Upper lobe of left lung (tissue), 6 donors: ENCODE data around the gene ARID1B. TPM values are rescaled to one million over a fixed set of nuclear protein-coding genes. Genes with fewer than 3 reads are reported as not detected.

Experiments used
- ATAC-seq, 2 donors: fragments of 200-7000 bp; cut with Tn5 transposase; one replicate each; pipeline ENCODE4 v1.9.1; 2022; ENCODE audit warnings: mild to moderate bottlenecking in 2 of 2, moderate library complexity in 2 of 2; ENCODE audit not compliant: low FRiP score in 2 of 2
- DNase-seq, 2 donors: peaks; one replicate each; pipeline ENCODE4 v3.0.0-alpha.2; 2019 to 2020
- H3K27ac ChIP-seq, 4 donors: fragments of 200-600 bp; sonication (generic); one replicate each; pipeline ENCODE4 v1.5.1; 2016 to 2019
- H3K27me3 ChIP-seq, 4 donors: fragments of 200-600 bp; sonication (generic); one replicate each; pipeline ENCODE4 v1.5.1; 2017 to 2019
- H3K36me3 ChIP-seq, 4 donors: fragments of 200-600 bp; sonication (generic); one replicate each; pipeline ENCODE4 v1.5.1; 2016 to 2019
- H3K4me1 ChIP-seq, 4 donors: fragments of 200-600 bp; sonication (generic); one replicate each; pipeline ENCODE4 v1.5.1; 2018 to 2019
- H3K4me3 ChIP-seq, 4 donors: fragments of 200-600 bp; sonication (generic); one replicate each; pipeline ENCODE4 v1.5.1; 2017 to 2019; ENCODE audit warnings: mild to moderate bottlenecking in 2 of 4, moderate library complexity in 1 of 4
- H3K9me3 ChIP-seq, 4 donors: fragments of 200-600 bp; sonication (generic); one replicate each; pipeline ENCODE4 v1.5.1; 2018 to 2019
- EP300 ChIP-seq, 4 donors: sonication (generic); formaldehyde crosslinking; IDR thresholded peaks; one replicate each; pipeline ENCODE4 v1.5.1; 2017; ENCODE audit warnings: antibody characterized with exemption in 4 of 4, control low read depth in 2 of 4
- POLR2A ChIP-seq, 4 donors: fragments of 450-650 bp; IDR thresholded peaks; one replicate each; pipeline ENCODE4 v1.5.1; 2016 to 2017; ENCODE audit warnings: antibody characterized with exemption in 4 of 4, mild to moderate bottlenecking in 2 of 4
- POLR2AphosphoS5 ChIP-seq, 2 donors: sonication (generic); formaldehyde crosslinking; IDR thresholded peaks; one replicate each; pipeline ENCODE4 v1.5.1; 2017; ENCODE audit warnings: antibody characterized with exemption in 2 of 2
- WGBS, 2 donors: methylation state at CpG; one replicate each; pipeline ENCODE4 v1.1.5; 2017 to 2018; 5-methylcytosine and 5-hydroxymethylcytosine counted together
- total RNA-seq, 6 donors: library from RNA; depleted of rRNA in 4 of 6; stranded (reverse); fragments of >200 nt in 4 of 6; gene quantifications; one replicate each; pipeline versions ENCODE4 v1.1.0 to v1.2.1, GENCODE V29; 2016 to 2021
- TF ChIP-seq, protein P1 (sequence below), 6 experiments: fragments of 450-650 bp in 4 of 6; fragments of 200-600 bp in 2 of 6; sonication (generic) in 2 of 6; IDR thresholded peaks; one replicate each; pipeline ENCODE4 v1.5.1; 2016 to 2019; ENCODE audit warnings: antibody characterized with exemption in 6 of 6
- donor health status: DM: no; HTN: no; CAD: no; lungs with moderate emphysema.
- donor health status: DM: no; HTN: yes; CAD: no; lungs with severe emphysema.

ARID1B gene
- total RNA-seq, 6 donors from 2014 or later = 66.4 to 168 (median 109) TPM

DNA sequence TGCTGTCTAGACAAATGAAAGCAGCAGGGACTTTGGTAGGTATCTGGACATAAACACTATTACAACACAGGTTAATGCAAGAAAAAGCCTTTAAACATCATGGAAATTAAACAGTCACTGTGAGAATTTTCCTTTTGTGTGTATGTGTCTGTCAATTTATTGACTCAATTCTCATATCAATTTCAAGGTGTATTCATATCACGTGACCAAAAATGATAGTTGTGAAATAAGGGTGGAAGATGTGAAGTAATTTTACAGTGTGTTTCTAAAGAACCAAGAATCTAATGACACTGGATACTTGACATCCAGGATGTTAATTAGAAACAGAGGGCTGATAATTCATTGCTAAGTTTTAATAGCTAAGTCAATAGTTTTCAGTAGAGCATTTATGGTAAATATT, 302.1 kb downstream of the ARID1B start:
- Histone ChIP-seq H3K27ac (no peak overlapping the region), H3K36me3 (peaks cover 0 to under 1% (median 0%) of the 10 kb centered on the region in 4 donors), H3K4me1 (peaks cover 0 to 17% (median 7%) of the 10 kb centered on the region in 4 donors), H3K4me3 (no peak overlapping the region), H3K9me3 (no peaks in the 10 kb centered on the region), H3K27me3 (no peaks in the 10 kb centered on the region)
- no peak for DNase-seq
- TF ChIP-seq, protein P1, sequence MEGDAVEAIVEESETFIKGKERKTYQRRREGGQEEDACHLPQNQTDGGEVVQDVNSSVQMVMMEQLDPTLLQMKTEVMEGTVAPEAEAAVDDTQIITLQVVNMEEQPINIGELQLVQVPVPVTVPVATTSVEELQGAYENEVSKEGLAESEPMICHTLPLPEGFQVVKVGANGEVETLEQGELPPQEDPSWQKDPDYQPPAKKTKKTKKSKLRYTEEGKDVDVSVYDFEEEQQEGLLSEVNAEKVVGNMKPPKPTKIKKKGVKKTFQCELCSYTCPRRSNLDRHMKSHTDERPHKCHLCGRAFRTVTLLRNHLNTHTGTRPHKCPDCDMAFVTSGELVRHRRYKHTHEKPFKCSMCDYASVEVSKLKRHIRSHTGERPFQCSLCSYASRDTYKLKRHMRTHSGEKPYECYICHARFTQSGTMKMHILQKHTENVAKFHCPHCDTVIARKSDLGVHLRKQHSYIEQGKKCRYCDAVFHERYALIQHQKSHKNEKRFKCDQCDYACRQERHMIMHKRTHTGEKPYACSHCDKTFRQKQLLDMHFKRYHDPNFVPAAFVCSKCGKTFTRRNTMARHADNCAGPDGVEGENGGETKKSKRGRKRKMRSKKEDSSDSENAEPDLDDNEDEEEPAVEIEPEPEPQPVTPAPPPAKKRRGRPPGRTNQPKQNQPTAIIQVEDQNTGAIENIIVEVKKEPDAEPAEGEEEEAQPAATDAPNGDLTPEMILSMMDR (IDR thresholded peaks at IDR 0.05) = no peak
- TF ChIP-seq POLR2A (IDR thresholded peaks at IDR 0.05) (no peak), EP300 (IDR thresholded peaks at IDR 0.05) (no peak), POLR2AphosphoS5 (IDR thresholded peaks at IDR 0.05) (no peak)
- ATAC-seq = no peak
- WGBS, 2 donors = 48 to 59% methylated on average over 1 of the region's 1 CpG

GRCh38 chr6:157079771-157080170, 302.6 kb downstream of the ARID1B start:
- WGBS, 2 donors = 67 to 75% methylated on average over 3 of the region's 3 CpGs

DNA sequence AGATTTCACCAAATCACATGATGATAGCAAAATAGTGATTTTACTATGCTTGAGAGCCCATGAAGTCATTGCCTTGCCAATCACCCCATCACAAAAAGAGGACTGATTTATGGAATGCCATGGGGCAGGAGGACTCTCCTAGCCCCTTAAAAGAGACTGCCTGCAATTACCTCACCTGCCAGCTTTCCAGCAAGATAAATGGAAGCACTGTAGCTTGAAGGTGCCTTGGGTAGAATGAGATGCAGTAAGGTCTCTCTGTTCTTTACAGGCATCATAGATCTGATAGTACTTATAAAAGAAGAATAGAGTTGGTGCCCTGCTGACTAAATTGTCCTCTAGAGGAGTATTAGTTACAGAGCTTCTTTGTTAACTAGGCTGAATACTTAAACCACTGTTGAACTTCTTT, 303.8 kb downstream of the ARID1B start:
- Histone ChIP-seq H3K4me3 (no peak overlapping the region), H3K36me3 (peaks cover 0 to 15% (median 5%) of the 10 kb centered on the region in 4 donors)

More at GRCh38 chr6:157079771-157080170, 302.6 kb downstream of the ARID1B start:
- ATAC-seq = no peak
- H3K4me3 ChIP-seq = no peak overlapping the region
- H3K4me1 ChIP-seq = peaks cover 0 to 17% (median 7%) of the 10 kb centered on the region in 4 donors
- no peak overlapping the region for H3K27ac ChIP-seq
- H3K36me3 ChIP-seq = peaks cover 0 to 3% (median 2%) of the 10 kb centered on the region in 4 donors
- TF ChIP-seq EP300 (IDR thresholded peaks at IDR 0.05) = no peak
- no peak for TF ChIP-seq POLR2A (IDR thresholded peaks at IDR 0.05)
- TF ChIP-seq, protein P1 (IDR thresholded peaks at IDR 0.05) = no peak
- TF ChIP-seq POLR2AphosphoS5 (IDR thresholded peaks at IDR 0.05) = no peak
- H3K9me3 ChIP-seq = no peaks in the 10 kb centered on the region
- H3K27me3 ChIP-seq = no peaks in the 10 kb centered on the region
- DNase-seq = no peak

DNA sequence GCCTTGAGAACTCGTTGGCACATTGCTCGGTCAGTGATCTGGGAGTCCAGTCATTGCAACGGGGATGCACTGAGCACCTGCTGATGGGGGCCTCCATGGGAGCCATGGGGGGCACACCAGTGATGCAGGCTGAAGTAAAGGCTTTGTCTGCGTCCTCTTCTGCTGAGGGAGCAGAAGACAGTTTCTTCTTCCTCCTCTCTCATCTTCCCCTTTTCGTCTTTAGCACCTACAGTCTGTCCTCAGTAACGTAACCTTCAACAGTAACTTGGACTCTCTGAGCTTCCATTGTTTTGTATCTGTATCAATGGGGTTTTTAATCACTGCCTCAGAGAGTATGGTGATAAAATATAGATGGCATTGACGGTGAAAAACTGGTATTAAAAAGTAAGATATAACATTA, 306.2 kb downstream of the ARID1B start:
- Histone ChIP-seq H3K4me3 (no peak overlapping the region), H3K4me1 (peaks cover 0 to 11% (median 8%) of the 10 kb centered on the region in 4 donors), H3K27me3 (no peaks in the 10 kb centered on the region), H3K36me3 (peaks cover 0 to 24% (median 5%) of the 10 kb centered on the region in 4 donors), H3K9me3 (no peaks in the 10 kb centered on the region), H3K27ac (no peak overlapping the region)
- no peak for ATAC-seq
- DNase-seq = no peak
- TF ChIP-seq POLR2AphosphoS5 (IDR thresholded peaks at IDR 0.05) (no peak), POLR2A (IDR thresholded peaks at IDR 0.05) (no peak), EP300 (IDR thresholded peaks at IDR 0.05) (no peak)
- TF ChIP-seq, protein P1 (IDR thresholded peaks at IDR 0.05) = no peak
- 64 to 74% methylated on average over 7 of the region's 7 CpGs for WGBS, 2 donors

More for the DNA sequence above, 303.8 kb downstream of the ARID1B start:
- no peak for ATAC-seq
- Histone ChIP-seq H3K4me1 (peaks cover 0 to 13% (median 3%) of the 10 kb centered on the region in 4 donors), H3K27me3 (no peaks in the 10 kb centered on the region), H3K27ac (no peak overlapping the region), H3K9me3 (no peaks in the 10 kb centered on the region)
- no peak for DNase-seq
- TF ChIP-seq, protein P1 (IDR thresholded peaks at IDR 0.05) = no peak
- no peak for TF ChIP-seq POLR2A (IDR thresholded peaks at IDR 0.05)
- no peak for TF ChIP-seq POLR2AphosphoS5 (IDR thresholded peaks at IDR 0.05)
- TF ChIP-seq EP300 (IDR thresholded peaks at IDR 0.05) = no peak

- ATAC-seq = no peak
- Histone ChIP-seq H3K36me3 (peaks cover 0 to 24% (median 5%) of the 10 kb centered on the region in 4 donors), H3K4me1 (peaks cover 6 to 14% (median 10%) of the 10 kb centered on the region in 4 donors), H3K4me3 (no peak overlapping the region), H3K27ac (no peak overlapping the region), H3K27me3 (no peaks in the 10 kb centered on the region), H3K9me3 (no peaks in the 10 kb centered on the region)
- 91 to 95% methylated on average over 6 of the region's 6 CpGs for WGBS, 2 donors
- DNase-seq = no peak
- TF ChIP-seq, protein P1 (IDR thresholded peaks at IDR 0.05) = no peak
- no peak for TF ChIP-seq EP300 (IDR thresholded peaks at IDR 0.05)
- no peak for TF ChIP-seq POLR2A (IDR thresholded peaks at IDR 0.05)
- no peak for TF ChIP-seq POLR2AphosphoS5 (IDR thresholded peaks at IDR 0.05)
Measured at GRCh38 chr6:157086632-157087031, 309.5 kb downstream of the ARID1B start.
